GM12878 (cell line): Measurements from ENCODE around the gene DEXI. TPM values are rescaled to one million over a fixed set of nuclear protein-coding genes. Genes with fewer than 3 reads are reported as not detected.

Source experiments
- CBX5 ChIP-seq: sonication (generic); IDR thresholded peaks from 2 replicates; pipeline ENCODE4 v1.6.1; 2016; ENCODE audit warnings: low read depth, moderate library complexity, mild to moderate bottlenecking, inconsistent platforms
- CHD1 ChIP-seq: IDR thresholded peaks from 2 replicates; pipeline ENCODE4 v1.6.1; 2012; ENCODE audit warnings: low read depth, low read length, improper control_type of control experiment
- E4F1 ChIP-seq: fragments of 450-650 bp; IDR thresholded peaks from 2 replicates; pipeline ENCODE4 v1.6.1; 2018; ENCODE audit warnings: borderline replicate concordance, mild to moderate bottlenecking; ENCODE audit not compliant: partially characterized antibody
- EP300 ChIP-seq, 2 experiments: fragments of 150-350 bp in 1 of 2; IDR thresholded peaks; 2 replicates each; pipeline ENCODE4 v1.6.1; 2011 to 2012; ENCODE audit warnings: low read depth in 2 of 2, low read length in 2 of 2, borderline replicate concordance in 1 of 2, improper control_type of control experiment in 1 of 2, inconsistent platforms in 1 of 2; ENCODE audit not compliant: control insufficient read depth in 1 of 2
- FOXM1 ChIP-seq: IDR thresholded peaks from 2 replicates; pipeline ENCODE4 v1.6.1; 2012; ENCODE audit warnings: low read depth, mild to moderate bottlenecking, inconsistent platforms, low read length, moderate library complexity
- HDAC6 ChIP-seq: fragments of 200-600 bp; sonication (generic); IDR thresholded peaks from one replicate; pipeline ENCODE4 v1.8.0; 2017; ENCODE audit warnings: antibody characterized with exemption; ENCODE audit not compliant: unreplicated experiment
- MAX ChIP-seq: IDR thresholded peaks from 2 replicates; pipeline ENCODE4 v1.6.1; 2012; ENCODE audit warnings: low read depth, low read length, improper control_type of control experiment
- NBN ChIP-seq: fragments of 450-650 bp; IDR thresholded peaks from 2 replicates; pipeline ENCODE4 v1.6.1; 2016
- NRF1 ChIP-seq: conservative IDR thresholded peaks from 2 replicates; pipeline ENCODE4 v1.6.1; 2011; ENCODE audit warnings: mild to moderate bottlenecking, low read depth, low read length, improper control_type of control experiment
- PML ChIP-seq: IDR thresholded peaks from 2 replicates; pipeline ENCODE4 v1.6.1; 2012; ENCODE audit warnings: low read length, inconsistent platforms
- POLR2AphosphoS5 ChIP-seq: IDR thresholded peaks from 2 replicates; pipeline ENCODE4 v1.6.1; 2011; ENCODE audit warnings: mild to moderate bottlenecking, low read length, inconsistent platforms
- RAD21 ChIP-seq: IDR thresholded peaks from 2 replicates; pipeline ENCODE4 v1.6.1; 2011; ENCODE audit warnings: mild to moderate bottlenecking, low read depth, low read length, moderate library complexity; ENCODE audit not compliant: insufficient read depth
- RELA ChIP-seq: fragments of 450-650 bp; IDR thresholded peaks from 2 replicates; pipeline ENCODE4 v1.8.0; 2014; ENCODE audit warnings: borderline replicate concordance; ENCODE audit not compliant: partially characterized antibody
- RELB ChIP-seq: fragments of 450-650 bp; IDR thresholded peaks from 2 replicates; pipeline ENCODE4 v1.6.1; 2017; ENCODE audit warnings: low read depth, mild to moderate bottlenecking, moderate library complexity
- TCF12 ChIP-seq: IDR thresholded peaks from 2 replicates; pipeline ENCODE4 v1.6.1; 2011; ENCODE audit warnings: low read depth, mild to moderate bottlenecking, low read length
- WRNIP1 ChIP-seq: IDR thresholded peaks from 2 replicates; pipeline ENCODE4 v1.6.1; 2011; ENCODE audit warnings: low read depth, low read length, improper control_type of control experiment, borderline replicate concordance
- polyA plus RNA-seq, 11 experiments: library from polyadenylated mRNA; depleted of rRNA in 4 of 11; unstranded in 6 of 11; stranded (reverse) in 5 of 11; fragments of >200 nt; fragmentation: Nextera tagmentation in 4 of 11; fragmentation: Illumina TruSeq in 1 of 11; extraction: Ambion mirVana in 4 of 11; extraction: Trizol in 1 of 11; gene quantifications; 1 replicate in 1 of 11; 2 replicates in 10 of 11; pipeline versions ENCODE4 v1.2.1 to v1.2.3, GENCODE V29; 2011 to 2016; ENCODE audit warnings: inconsistent platforms in 2 of 11, missing spikeins in 2 of 11, low read depth in 1 of 11
- total RNA-seq, 4 experiments: library from RNA; depleted of rRNA in 3 of 4; stranded (reverse); fragments of >200 nt in 3 of 4; fragmentation: Illumina TruSeq in 1 of 4; extraction: Trizol in 1 of 4; gene quantifications; 2 replicates each; pipeline versions ENCODE4 v1.2.1 to v1.2.3, GENCODE V29; 2013 to 2021
- TF ChIP-seq, protein P1 (sequence below): IDR thresholded peaks from 2 replicates; pipeline ENCODE4 v1.6.1; 2012; ENCODE audit warnings: improper control_type of control experiment, low read depth, low read length; ENCODE audit not compliant: insufficient replicate concordance
- TF ChIP-seq, protein P2 (sequence below): fragments of 450-650 bp; conservative IDR thresholded peaks from 2 replicates; pipeline ENCODE4 v1.6.1; 2017; ENCODE audit warnings: mild to moderate bottlenecking, moderate library complexity

Gene DEXI
- total and polyA plus RNA-seq, 10 of the 15 experiments (the other 5 are each of a cell fraction or from before 2014, with no cell fraction given) = 1.4 to 26.3 (median 18.4) TPM

- TF ChIP-seq, protein P1, sequence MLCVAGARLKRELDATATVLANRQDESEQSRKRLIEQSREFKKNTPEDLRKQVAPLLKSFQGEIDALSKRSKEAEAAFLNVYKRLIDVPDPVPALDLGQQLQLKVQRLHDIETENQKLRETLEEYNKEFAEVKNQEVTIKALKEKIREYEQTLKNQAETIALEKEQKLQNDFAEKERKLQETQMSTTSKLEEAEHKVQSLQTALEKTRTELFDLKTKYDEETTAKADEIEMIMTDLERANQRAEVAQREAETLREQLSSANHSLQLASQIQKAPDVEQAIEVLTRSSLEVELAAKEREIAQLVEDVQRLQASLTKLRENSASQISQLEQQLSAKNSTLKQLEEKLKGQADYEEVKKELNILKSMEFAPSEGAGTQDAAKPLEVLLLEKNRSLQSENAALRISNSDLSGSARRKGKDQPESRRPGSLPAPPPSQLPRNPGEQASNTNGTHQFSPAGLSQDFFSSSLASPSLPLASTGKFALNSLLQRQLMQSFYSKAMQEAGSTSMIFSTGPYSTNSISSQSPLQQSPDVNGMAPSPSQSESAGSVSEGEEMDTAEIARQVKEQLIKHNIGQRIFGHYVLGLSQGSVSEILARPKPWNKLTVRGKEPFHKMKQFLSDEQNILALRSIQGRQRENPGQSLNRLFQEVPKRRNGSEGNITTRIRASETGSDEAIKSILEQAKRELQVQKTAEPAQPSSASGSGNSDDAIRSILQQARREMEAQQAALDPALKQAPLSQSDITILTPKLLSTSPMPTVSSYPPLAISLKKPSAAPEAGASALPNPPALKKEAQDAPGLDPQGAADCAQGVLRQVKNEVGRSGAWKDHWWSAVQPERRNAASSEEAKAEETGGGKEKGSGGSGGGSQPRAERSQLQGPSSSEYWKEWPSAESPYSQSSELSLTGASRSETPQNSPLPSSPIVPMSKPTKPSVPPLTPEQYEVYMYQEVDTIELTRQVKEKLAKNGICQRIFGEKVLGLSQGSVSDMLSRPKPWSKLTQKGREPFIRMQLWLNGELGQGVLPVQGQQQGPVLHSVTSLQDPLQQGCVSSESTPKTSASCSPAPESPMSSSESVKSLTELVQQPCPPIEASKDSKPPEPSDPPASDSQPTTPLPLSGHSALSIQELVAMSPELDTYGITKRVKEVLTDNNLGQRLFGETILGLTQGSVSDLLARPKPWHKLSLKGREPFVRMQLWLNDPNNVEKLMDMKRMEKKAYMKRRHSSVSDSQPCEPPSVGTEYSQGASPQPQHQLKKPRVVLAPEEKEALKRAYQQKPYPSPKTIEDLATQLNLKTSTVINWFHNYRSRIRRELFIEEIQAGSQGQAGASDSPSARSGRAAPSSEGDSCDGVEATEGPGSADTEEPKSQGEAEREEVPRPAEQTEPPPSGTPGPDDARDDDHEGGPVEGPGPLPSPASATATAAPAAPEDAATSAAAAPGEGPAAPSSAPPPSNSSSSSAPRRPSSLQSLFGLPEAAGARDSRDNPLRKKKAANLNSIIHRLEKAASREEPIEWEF = no peak
- peak; percentile 35 for TF ChIP-seq RELA
- TF ChIP-seq E4F1 = no peak
- TF ChIP-seq RAD21 = peak; percentile 97
- peak; percentile 63; the same call in 1 of the 2 replicates for TF ChIP-seq PML
- TF ChIP-seq WRNIP1 = no peak
- TF ChIP-seq POLR2AphosphoS5 = peak; percentile 54; the same call in 1 of the 2 replicates
- no peak for TF ChIP-seq MAX
- TF ChIP-seq RELB = no peak
- no peak for TF ChIP-seq TCF12
- no peak for TF ChIP-seq CHD1
- TF ChIP-seq, protein P2, sequence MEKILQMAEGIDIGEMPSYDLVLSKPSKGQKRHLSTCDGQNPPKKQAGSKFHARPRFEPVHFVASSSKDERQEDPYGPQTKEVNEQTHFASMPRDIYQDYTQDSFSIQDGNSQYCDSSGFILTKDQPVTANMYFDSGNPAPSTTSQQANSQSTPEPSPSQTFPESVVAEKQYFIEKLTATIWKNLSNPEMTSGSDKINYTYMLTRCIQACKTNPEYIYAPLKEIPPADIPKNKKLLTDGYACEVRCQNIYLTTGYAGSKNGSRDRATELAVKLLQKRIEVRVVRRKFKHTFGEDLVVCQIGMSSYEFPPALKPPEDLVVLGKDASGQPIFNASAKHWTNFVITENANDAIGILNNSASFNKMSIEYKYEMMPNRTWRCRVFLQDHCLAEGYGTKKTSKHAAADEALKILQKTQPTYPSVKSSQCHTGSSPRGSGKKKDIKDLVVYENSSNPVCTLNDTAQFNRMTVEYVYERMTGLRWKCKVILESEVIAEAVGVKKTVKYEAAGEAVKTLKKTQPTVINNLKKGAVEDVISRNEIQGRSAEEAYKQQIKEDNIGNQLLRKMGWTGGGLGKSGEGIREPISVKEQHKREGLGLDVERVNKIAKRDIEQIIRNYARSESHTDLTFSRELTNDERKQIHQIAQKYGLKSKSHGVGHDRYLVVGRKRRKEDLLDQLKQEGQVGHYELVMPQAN = no peak
- TF ChIP-seq NRF1 = no peak
- no peak for TF ChIP-seq HDAC6
- no peak for TF ChIP-seq CBX5
- TF ChIP-seq EP300 (IDR thresholded peaks at IDR 0.05; ENCODE audit: borderline replicate concordance in 1 of 2, control insufficient read depth in 1 of 2, low read depth in 2 of 2, low read length in 2 of 2) = no peak
- no peak for TF ChIP-seq FOXM1
- no peak for TF ChIP-seq NBN
These were observed 23.8 kb downstream of the DEXI start (continued) for GRCh38 chr16:10918294-10919002.
